Stomach (tissue), 4 donors: ENCODE data around the gene KBTBD4.
"Not testable (repeated sequence)": the region's sequence is repeated elsewhere in the genome, so short reads cannot be mapped to it uniquely, and the experiment has no call there.

Source experiments
- CTCF ChIP-seq, 7 experiments: fragments of 450-650 bp in 4 of 7; fragments of 200-600 bp in 3 of 7; sonication (generic) in 3 of 7; IDR thresholded peaks; one replicate each; pipeline ENCODE4 v1.5.1; 2016 to 2019; ENCODE audit warnings: antibody characterized with exemption in 7 of 7, control low read depth in 2 of 7, mild to moderate bottlenecking in 1 of 7
- EP300 ChIP-seq: sonication (generic); formaldehyde crosslinking; IDR thresholded peaks from one replicate; pipeline ENCODE4 v1.6.1; 2017; ENCODE audit warnings: antibody characterized with exemption

DNA sequence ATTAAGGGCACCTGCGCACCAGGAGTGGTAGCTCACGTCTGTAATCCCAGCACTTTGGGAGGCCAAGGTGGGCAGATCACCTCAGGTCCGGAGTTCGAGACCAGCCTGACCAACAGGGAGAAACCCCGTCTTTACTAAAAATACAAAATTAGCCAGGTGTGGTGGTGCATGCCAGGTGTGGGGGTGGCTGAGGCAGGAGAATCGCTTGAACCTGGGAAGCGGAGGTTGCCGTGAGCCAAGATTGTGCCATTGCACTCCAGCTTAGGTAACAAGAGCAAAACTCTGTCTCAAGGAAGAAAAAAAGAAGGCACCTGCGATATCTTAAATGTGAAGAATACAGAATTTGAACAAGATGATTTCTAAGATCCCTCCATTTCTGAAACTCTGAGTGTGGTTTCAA lies 52.7 kb downstream of the KBTBD4 start:
- TF ChIP-seq CTCF (IDR thresholded peaks at IDR 0.05); EP300: not testable (repeated sequence)
